Measurements from ENCODE around the gene ZNF155. TPM values are rescaled to one million over a fixed set of nuclear protein-coding genes. Genes with fewer than 3 reads are reported as not detected.
A peak's percentile ranks its signal among the peaks of the same experiment; 100 is the strongest.
"Not testable (repeated sequence)": the region's sequence is repeated elsewhere in the genome, so short reads cannot be mapped to it uniquely, and the experiment has no call there.

ZNF155 gene
- 1 to 10 TPM; 2.9 to 3.4 TPM for polyA plus RNA-seq

GRCh38 chr19:43983912-43984686 lies at the start of gene ZNF155:
ZNF155 (plus strand) TSS chr19:43984188; CDS start chr19:43988544, 4,356 bp downstream.
- H3K4me3 ChIP-seq (ENCODE audit: low read depth in 1 of 2, low read length in 2 of 2): peak within 1 kb of the TSS; percentile 75 to 97
- H3K9me3 ChIP-seq (ENCODE audit: control insufficient read depth in 2 of 2, insufficient read depth in 1 of 2, low read depth in 1 of 2, low read length in 1 of 2): no peaks in the 10 kb centered on the region
- no peaks in the 10 kb centered on the region for H3K36me3 ChIP-seq (ENCODE audit: control insufficient read depth in 2 of 2, insufficient read depth in 2 of 2, low read length in 1 of 2)
- 1% methylated on average over 40 of the region's 40 CpGs for WGBS, 2 donors
- H3K4me1 ChIP-seq (ENCODE audit: control insufficient read depth in 2 of 2, insufficient read depth in 2 of 2, low read length in 1 of 2): peaks cover 0 to 6% of the 10 kb centered on the region in 2 donors
- H3K27ac ChIP-seq (ENCODE audit: low read depth in 2 of 2, low read length in 1 of 2): peak within 1 kb of the TSS; percentile 61 to 85
- H3K27me3 ChIP-seq (ENCODE audit: control insufficient read depth in 1 of 2, insufficient read depth in 2 of 2, low read length in 2 of 2): no peaks in the 10 kb centered on the region

- Histone ChIP-seq H3K4me1 (ENCODE audit: control insufficient read depth in 2 of 2, insufficient read depth in 2 of 2, low read length in 1 of 2) (no peaks in the 10 kb centered on the region), H3K4me3 (ENCODE audit: low read depth in 1 of 2, low read length in 2 of 2) (peak within 1 kb of the TSS; percentile 66 to 91), H3K27me3 (ENCODE audit: control insufficient read depth in 1 of 2, insufficient read depth in 2 of 2, low read length in 2 of 2) (no peaks in the 10 kb centered on the region), H3K27ac (ENCODE audit: low read depth in 2 of 2, low read length in 1 of 2) (peak within 1 kb of the TSS; percentile 78 to 96), H3K36me3 (ENCODE audit: control insufficient read depth in 2 of 2, insufficient read depth in 2 of 2, low read length in 1 of 2) (peaks cover 3 to 7% of the 10 kb centered on the region in 2 donors), H3K9me3 (ENCODE audit: control insufficient read depth in 2 of 2, insufficient read depth in 1 of 2, low read depth in 1 of 2, low read length in 1 of 2) (no peaks in the 10 kb centered on the region)
- WGBS, 2 donors: 1% methylated on average over 42 of the region's 42 CpGs
These were observed 48.8 kb upstream of the ZNF155 start, which contains the start of gene ZNF45 for GRCh38 chr19:43934985-43935708. ZNF45 (minus strand) TSS chr19:43935282; CDS start chr19:43922185, 13,097 bp downstream.

DNA sequence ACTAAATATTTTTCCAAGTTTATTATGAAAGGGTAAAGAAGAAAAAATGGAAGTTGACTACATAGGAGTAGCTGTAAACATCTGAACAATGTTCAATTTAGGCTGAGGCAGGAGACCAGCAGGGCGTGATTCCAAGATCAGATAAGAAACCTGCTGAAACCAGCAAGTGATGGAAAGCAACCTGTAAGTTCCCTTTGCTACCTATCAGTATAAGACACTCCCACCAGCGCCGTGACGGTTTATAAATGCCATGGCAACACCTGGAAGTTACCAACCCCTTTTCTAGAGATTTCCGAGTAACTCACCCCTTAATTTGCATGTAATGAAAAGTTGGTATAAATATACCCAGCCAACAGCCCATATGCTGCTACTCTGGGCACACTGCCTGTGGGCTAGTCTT lies 47.8 kb upstream of the ZNF155 start:
- 73 to 76% methylated on average over 5 of the region's 5 CpGs for WGBS, 2 donors
- H3K27me3 ChIP-seq (ENCODE audit: control insufficient read depth in 1 of 2, insufficient read depth in 2 of 2, low read length in 2 of 2): no peaks in the 10 kb centered on the region
- no peak overlapping the region for H3K27ac ChIP-seq (ENCODE audit: low read depth in 2 of 2, low read length in 1 of 2)
- H3K4me1 ChIP-seq (ENCODE audit: control insufficient read depth in 2 of 2, insufficient read depth in 2 of 2, low read length in 1 of 2): no peaks in the 10 kb centered on the region
- H3K36me3 ChIP-seq (ENCODE audit: control insufficient read depth in 2 of 2, insufficient read depth in 2 of 2, low read length in 1 of 2): peaks cover 0 to 4% of the 10 kb centered on the region in 2 donors
- H3K9me3 ChIP-seq (ENCODE audit: control insufficient read depth in 2 of 2, insufficient read depth in 1 of 2, low read depth in 1 of 2, low read length in 1 of 2): no peaks in the 10 kb centered on the region
- no peak overlapping the region for H3K4me3 ChIP-seq (ENCODE audit: low read depth in 1 of 2, low read length in 2 of 2)

DNA sequence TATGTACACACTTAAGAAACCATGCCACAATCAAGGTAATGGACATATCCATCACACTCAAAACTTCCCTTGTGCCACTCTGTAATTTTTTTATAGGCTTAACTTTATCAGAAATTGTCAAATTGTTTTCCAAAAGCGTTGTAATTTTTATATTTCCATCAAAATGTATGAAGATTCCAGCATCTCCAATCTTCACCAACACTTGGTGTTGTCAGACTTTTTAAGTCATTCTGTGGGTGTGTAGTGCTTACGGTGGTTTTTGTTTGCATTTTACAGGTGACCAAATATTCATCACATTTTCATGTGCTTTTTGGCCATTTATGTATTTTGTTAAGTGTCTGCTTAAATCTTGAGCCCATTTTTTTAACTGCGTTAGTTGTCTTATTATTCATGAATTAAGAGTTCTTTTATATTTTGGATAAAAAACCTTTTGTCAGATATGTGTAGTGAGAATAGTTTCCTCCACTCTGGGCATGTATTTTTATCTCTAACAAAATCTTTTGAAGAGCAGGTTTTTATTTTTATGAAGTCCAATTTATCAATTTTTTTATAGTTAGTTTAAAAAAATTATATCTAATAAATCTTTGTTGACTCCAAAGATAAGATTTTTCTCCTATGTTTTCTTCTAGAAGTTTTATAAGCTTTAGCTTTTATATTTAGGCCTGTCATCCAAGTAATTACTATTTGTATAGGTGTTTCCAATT lies 44.3 kb upstream of the ZNF155 start:
- no peaks in the 10 kb centered on the region for H3K4me1 ChIP-seq (ENCODE audit: control insufficient read depth in 2 of 2, insufficient read depth in 2 of 2, low read length in 1 of 2)
- no peak overlapping the region for H3K27ac ChIP-seq (ENCODE audit: low read depth in 2 of 2, low read length in 1 of 2)
- H3K9me3 ChIP-seq (ENCODE audit: control insufficient read depth in 2 of 2, insufficient read depth in 1 of 2, low read depth in 1 of 2, low read length in 1 of 2): no peaks in the 10 kb centered on the region
- 53 to 70% methylated on average over 3 of the region's 3 CpGs for WGBS, 2 donors
- H3K36me3 ChIP-seq (ENCODE audit: control insufficient read depth in 2 of 2, insufficient read depth in 2 of 2, low read length in 1 of 2): no peaks in the 10 kb centered on the region
- H3K27me3 ChIP-seq (ENCODE audit: control insufficient read depth in 1 of 2, insufficient read depth in 2 of 2, low read length in 2 of 2): no peaks in the 10 kb centered on the region
- no peak overlapping the region for H3K4me3 ChIP-seq (ENCODE audit: low read depth in 1 of 2, low read length in 2 of 2)

DNA sequence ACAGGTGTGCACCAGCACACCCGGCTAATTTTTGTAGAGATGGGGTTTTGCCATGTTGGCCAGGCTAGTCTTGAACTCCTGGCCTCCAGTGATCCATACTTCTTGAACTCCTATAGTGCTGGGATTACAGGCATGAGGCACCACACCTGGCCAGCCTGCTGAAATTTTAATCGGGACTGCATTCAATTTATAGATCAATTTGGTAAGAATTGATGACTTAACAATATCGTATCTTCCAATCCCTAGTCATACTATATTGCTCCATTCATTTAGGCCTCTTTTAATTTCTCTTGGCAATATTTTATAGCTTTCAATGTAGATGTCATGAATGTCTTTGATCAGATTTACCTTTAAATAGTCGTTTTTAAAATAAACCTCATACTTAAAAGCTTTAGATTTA lies 43.3 kb upstream of the ZNF155 start:
- Histone ChIP-seq H3K27me3 (ENCODE audit: control insufficient read depth in 1 of 2, insufficient read depth in 2 of 2, low read length in 2 of 2) (no peaks in the 10 kb centered on the region), H3K4me3 (ENCODE audit: low read depth in 1 of 2, low read length in 2 of 2) (no peak overlapping the region), H3K36me3 (ENCODE audit: control insufficient read depth in 2 of 2, insufficient read depth in 2 of 2, low read length in 1 of 2) (no peaks in the 10 kb centered on the region), H3K4me1 (ENCODE audit: control insufficient read depth in 2 of 2, insufficient read depth in 2 of 2, low read length in 1 of 2) (no peaks in the 10 kb centered on the region), H3K27ac (ENCODE audit: low read depth in 2 of 2, low read length in 1 of 2) (no peak overlapping the region), H3K9me3 (ENCODE audit: control insufficient read depth in 2 of 2, insufficient read depth in 1 of 2, low read depth in 1 of 2, low read length in 1 of 2) (no peaks in the 10 kb centered on the region)
- 74 to 76% methylated on average over 4 of the region's 4 CpGs for WGBS, 2 donors

- Histone ChIP-seq H3K4me3 (ENCODE audit: low read depth in 1 of 2, low read length in 2 of 2) (no peak overlapping the region), H3K36me3 (ENCODE audit: control insufficient read depth in 2 of 2, insufficient read depth in 2 of 2, low read length in 1 of 2) (no peaks in the 10 kb centered on the region), H3K27me3 (ENCODE audit: control insufficient read depth in 1 of 2, insufficient read depth in 2 of 2, low read length in 2 of 2) (no peaks in the 10 kb centered on the region), H3K9me3 (ENCODE audit: control insufficient read depth in 2 of 2, insufficient read depth in 1 of 2, low read depth in 1 of 2, low read length in 1 of 2) (no peaks in the 10 kb centered on the region), H3K4me1 (ENCODE audit: control insufficient read depth in 2 of 2, insufficient read depth in 2 of 2, low read length in 1 of 2) (no peaks in the 10 kb centered on the region), H3K27ac (ENCODE audit: low read depth in 2 of 2, low read length in 1 of 2) (no peak overlapping the region)
- 60 to 62% methylated on average over 5 of the region's 5 CpGs for WGBS, 2 donors
These were observed 42.8 kb upstream of the ZNF155 start for GRCh38 chr19:43941209-43941608.

- 0% methylated on average over 1 of the region's 1 CpG for WGBS, 2 donors
- not testable (repeated sequence) for H3K27me3 ChIP-seq (ENCODE audit: control insufficient read depth in 1 of 2, insufficient read depth in 2 of 2, low read length in 2 of 2); H3K9me3 ChIP-seq (ENCODE audit: control insufficient read depth in 2 of 2, insufficient read depth in 1 of 2, low read depth in 1 of 2, low read length in 1 of 2); H3K36me3 ChIP-seq (ENCODE audit: control insufficient read depth in 2 of 2, insufficient read depth in 2 of 2, low read length in 1 of 2); H3K27ac ChIP-seq (ENCODE audit: low read depth in 2 of 2, low read length in 1 of 2); H3K4me3 ChIP-seq (ENCODE audit: low read depth in 1 of 2, low read length in 2 of 2); H3K4me1 ChIP-seq (ENCODE audit: control insufficient read depth in 2 of 2, insufficient read depth in 2 of 2, low read length in 1 of 2)
These were observed 36.6 kb upstream of the ZNF155 start for GRCh38 chr19:43947412-43947811.

- H3K4me3 ChIP-seq (ENCODE audit: low read depth in 1 of 2, low read length in 2 of 2); H3K9me3 ChIP-seq (ENCODE audit: control insufficient read depth in 2 of 2, insufficient read depth in 1 of 2, low read depth in 1 of 2, low read length in 1 of 2); H3K36me3 ChIP-seq (ENCODE audit: control insufficient read depth in 2 of 2, insufficient read depth in 2 of 2, low read length in 1 of 2); H3K4me1 ChIP-seq (ENCODE audit: control insufficient read depth in 2 of 2, insufficient read depth in 2 of 2, low read length in 1 of 2); H3K27me3 ChIP-seq (ENCODE audit: control insufficient read depth in 1 of 2, insufficient read depth in 2 of 2, low read length in 2 of 2); H3K27ac ChIP-seq (ENCODE audit: low read depth in 2 of 2, low read length in 1 of 2): not testable (repeated sequence)
- WGBS, 2 donors: 87 to 93% methylated on average over 2 of the region's 2 CpGs
These were observed 34.2 kb upstream of the ZNF155 start for GRCh38 chr19:43949803-43950202.

GRCh38 chr19:43950834-43951645 lies 32.9 kb upstream of the ZNF155 start, which contains the start of gene ZNF221:
ZNF221 (plus strand) TSS chr19:43951228; CDS start chr19:43962727, 11,499 bp downstream.
- WGBS, 2 donors: 1% methylated on average over 40 of the region's 40 CpGs
- Histone ChIP-seq H3K4me3 (ENCODE audit: low read depth in 1 of 2, low read length in 2 of 2) (peak within 1 kb of the TSS; percentile 68 to 97), H3K36me3 (ENCODE audit: control insufficient read depth in 2 of 2, insufficient read depth in 2 of 2, low read length in 1 of 2) (no peaks in the 10 kb centered on the region), H3K27ac (ENCODE audit: low read depth in 2 of 2, low read length in 1 of 2) (peak within 1 kb of the TSS; percentile 49 to 82), H3K27me3 (ENCODE audit: control insufficient read depth in 1 of 2, insufficient read depth in 2 of 2, low read length in 2 of 2) (no peaks in the 10 kb centered on the region), H3K9me3 (ENCODE audit: control insufficient read depth in 2 of 2, insufficient read depth in 1 of 2, low read depth in 1 of 2, low read length in 1 of 2) (peaks cover 0 to 10% of the 10 kb centered on the region in 2 donors), H3K4me1 (ENCODE audit: control insufficient read depth in 2 of 2, insufficient read depth in 2 of 2, low read length in 1 of 2) (no peaks in the 10 kb centered on the region)

Measured in esophagus (tissue), 2 donors.